A673 (cell line): Measurements from ENCODE around the gene B4GALT3. TPM values are rescaled to one million over a fixed set of nuclear protein-coding genes. Genes with fewer than 3 reads are reported as not detected.

Source experiments
- BruUV-seq: library from RNA; stranded (reverse); fragments of 400-500 nt; replicated peaks from 2 replicates; lab custom pipeline; 2021; lab: Mats Ljungman, UMichigan
- CTCF ChIA-PET: fragments of 300-600 bp; sonication (Branson Sonifier 250); formaldehyde crosslinking; loops from one replicate; lab custom pipeline; 2022; ENCODE audit warnings: antibody characterized with exemption; lab: Charles Lee
- POLR2A ChIA-PET: fragments of 300-600 bp; sonication (Branson Sonifier 250); formaldehyde crosslinking; loops from one replicate; lab custom pipeline; 2022; ENCODE audit warnings: antibody characterized with exemption; ENCODE audit not compliant: low non-redundant PET; lab: Charles Lee
- DNase-seq: peaks from one replicate; pipeline ENCODE4 v3.0.0-alpha.2; 2015; ENCODE audit warnings: low spot score
- H3K27ac ChIP-seq: fragments of 200-600 bp; sonication (generic); 2 replicates; pipeline ENCODE4 v1.5.1; 2016; ENCODE audit warnings: mixed run types, low read depth, mild to moderate bottlenecking, mixed read lengths, antibody characterized with exemption, low read length; ENCODE audit not compliant: poor library complexity, severe bottlenecking
- H3K27me3 ChIP-seq: fragments of 200-600 bp; sonication (generic); replicated peaks from 2 replicates; pipeline ENCODE4 v1.6.1; 2017; ENCODE audit warnings: mixed run types, low read depth, mild to moderate bottlenecking, mixed read lengths, antibody characterized with exemption, low read length; ENCODE audit not compliant: insufficient read depth, poor library complexity
- H3K36me3 ChIP-seq: fragments of 200-600 bp; sonication (generic); 2 replicates; pipeline ENCODE4 v1.6.1; 2016; ENCODE audit warnings: mixed run types, mild to moderate bottlenecking, mixed read lengths, antibody characterized with exemption, low read length; ENCODE audit not compliant: insufficient read depth, poor library complexity, severe bottlenecking
- H3K4me1 ChIP-seq: fragments of 200-600 bp; sonication (generic); 2 replicates; pipeline ENCODE4 v1.6.1; 2017; ENCODE audit warnings: mixed run types, mild to moderate bottlenecking, mixed read lengths, antibody characterized with exemption, low read length; ENCODE audit not compliant: insufficient read depth, poor library complexity, severe bottlenecking
- H3K4me3 ChIP-seq: fragments of 200-600 bp; sonication (generic); 2 replicates; pipeline ENCODE4 v1.5.1; 2016; ENCODE audit warnings: low read depth, mixed run types, mild to moderate bottlenecking, mixed read lengths, low read length; ENCODE audit not compliant: poor library complexity, severe bottlenecking
- H3K9me3 ChIP-seq: fragments of 200-600 bp; sonication (generic); 2 replicates; pipeline ENCODE4 v1.6.1; 2016; ENCODE audit warnings: mixed run types, low read depth, mild to moderate bottlenecking, mixed read lengths, antibody characterized with exemption, low read length; ENCODE audit not compliant: poor library complexity, severe bottlenecking
- CTCF ChIP-seq: fragments of 300-800, 200-600 bp; sonication (generic); conservative IDR thresholded peaks from 2 replicates; pipeline ENCODE4 v1.5.1; 2017; ENCODE audit warnings: low read depth, mild to moderate bottlenecking, antibody characterized with exemption, low read length, moderate library complexity, mixed read lengths
- EZH2 ChIP-seq: fragments of 200-600 bp; sonication (generic); IDR thresholded peaks from 2 replicates; pipeline ENCODE4 v1.6.1; 2017; ENCODE audit warnings: borderline replicate concordance, low read depth, mild to moderate bottlenecking, mixed read lengths, antibody characterized with exemption, low read length; ENCODE audit not compliant: poor library complexity, severe bottlenecking
- intact Hi-C: fragments of 100-400 bp; cut with micrococcal nuclease; formaldehyde crosslinking; loops from one replicate; pipeline ENCODE4 v1.10.0; 2022; ENCODE audit not compliant: unreplicated experiment
- total RNA-seq: library from RNA; stranded (reverse); gene quantifications from 2 replicates; pipeline ENCODE4 v1.2.3, GENCODE V29; 2021

B4GALT3 gene
- total RNA-seq, 1 experiment from 2014 or later, result 55.1 TPM

GRCh38 chr1:161188381-161188780 is 11.1 kb upstream of the B4GALT3 start:
- intact Hi-C loops, result no loop called here
- TF ChIP-seq CTCF (no peak), EZH2 (no peak)
- Histone ChIP-seq H3K36me3 (peaks cover 27% of the 10 kb centered on the region), H3K27ac (no peak overlapping the region), H3K4me1 (peaks cover 18% of the 10 kb centered on the region), H3K9me3 (no peaks in the 10 kb centered on the region), H3K4me3 (no peak overlapping the region), H3K27me3 (no peaks in the 10 kb centered on the region)
- no peak for DNase-seq
- ChIA-PET POLR2A (interaction anchor here (0.6 kb wide), 1 partner anchor 1042 kb away, joined by 9 read pairs; no protein-coding TSS in a partner anchor), CTCF (interaction anchor here (0.6 kb wide), 1 partner anchor 37 kb away, joined by 5 read pairs; no protein-coding TSS in a partner anchor)
- BruUV-seq, result no TSS peak

DNA sequence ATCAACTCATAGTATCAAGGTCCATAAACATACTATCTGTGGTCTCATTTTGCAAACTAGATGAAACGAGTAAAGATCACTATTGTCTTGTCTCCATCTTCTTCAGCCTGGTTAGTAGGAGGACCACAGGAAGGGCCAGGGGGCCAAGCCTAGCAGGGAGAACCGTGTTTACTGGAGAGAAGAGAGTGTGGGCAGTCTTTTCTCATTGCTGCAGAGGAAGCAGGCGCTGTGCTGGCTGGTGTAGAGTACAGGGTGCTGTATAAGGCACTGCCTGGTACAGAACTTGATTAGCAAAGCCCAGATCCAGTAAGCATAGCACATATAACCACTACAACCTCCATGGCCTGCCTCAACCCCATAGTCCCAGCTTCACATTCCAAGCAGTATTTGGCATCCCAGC is 10.0 kb upstream of the B4GALT3 start:
- no TSS peak for BruUV-seq
- Histone ChIP-seq H3K27me3 (no peaks in the 10 kb centered on the region), H3K9me3 (no peaks in the 10 kb centered on the region), H3K36me3 (peaks cover 18% of the 10 kb centered on the region), H3K4me1 (peaks cover 13% of the 10 kb centered on the region), H3K4me3 (no peak overlapping the region), H3K27ac (no peak overlapping the region)
- no peak for DNase-seq
- intact Hi-C loops, result no loop called here
- TF ChIP-seq CTCF, result no peak
- no peak for TF ChIP-seq EZH2
- CTCF ChIA-PET, result no interaction called here
- POLR2A ChIA-PET, result no interaction called here

DNA sequence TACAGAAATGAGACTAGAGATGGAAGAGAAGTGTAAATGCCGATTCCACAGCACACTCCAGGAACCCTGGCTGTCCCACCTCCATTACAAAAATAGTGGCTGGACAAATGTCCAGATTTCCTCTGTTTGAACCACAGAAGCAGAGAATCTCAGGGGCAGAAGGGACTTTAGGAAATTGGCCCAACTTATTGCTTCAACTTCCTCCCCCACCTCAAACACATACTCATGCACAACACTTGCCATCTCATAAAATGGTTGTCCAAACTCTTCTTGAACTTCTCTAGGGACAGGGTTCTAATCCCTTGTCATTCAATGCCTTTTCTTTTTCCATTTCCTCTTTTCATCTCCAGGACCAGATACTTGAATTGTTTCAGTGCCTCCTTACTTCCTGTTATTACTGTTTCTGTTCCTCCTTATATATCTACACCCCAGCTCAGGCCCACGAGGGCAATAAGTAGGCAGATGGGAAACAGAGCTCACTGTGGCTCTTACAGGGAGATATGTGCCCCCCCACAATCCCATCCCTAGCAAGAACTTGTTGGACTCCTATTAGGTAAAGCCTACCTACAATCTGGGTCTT is 8.5 kb upstream of the B4GALT3 start:
- ChIA-PET POLR2A (interaction anchor here (0.7 kb wide), 1 partner anchor 105 kb away, joined by 4 read pairs; no protein-coding TSS in a partner anchor), CTCF (interaction anchor here (0.6 kb wide), 1 partner anchor 215 kb away, joined by 6 read pairs; no protein-coding TSS in a partner anchor)
- no peak for TF ChIP-seq EZH2
- TF ChIP-seq CTCF, result no peak
- Histone ChIP-seq H3K27ac (peak overlapping the region; percentile 45), H3K4me3 (no peak overlapping the region), H3K4me1 (peaks cover 13% of the 10 kb centered on the region), H3K27me3 (no peaks in the 10 kb centered on the region), H3K9me3 (no peaks in the 10 kb centered on the region), H3K36me3 (peaks cover 4% of the 10 kb centered on the region)
- DNase-seq, result no peak
- BruUV-seq, result no TSS peak
- intact Hi-C loops, result no loop called here
